Glomerular endothelial cell (primary cell): ENCODE measurements around the gene ALPG. TPM values are rescaled to one million over a fixed set of nuclear protein-coding genes. Genes with fewer than 3 reads are reported as not detected.
"Not testable (repeated sequence)": the region's sequence is repeated elsewhere in the genome, so short reads cannot be mapped to it uniquely, and the experiment has no call there.

Source experiments
- DNase-seq: peaks from one replicate; pipeline ENCODE4 v3.0.0-alpha.2; 2011; ENCODE audit warnings: low read depth, low spot score; ENCODE audit errors: extremely low read depth
- total RNA-seq: library from RNA; depleted of rRNA; stranded (reverse); fragments of >200 nt; gene quantifications from 2 replicates; pipeline ENCODE4 v1.2.3, GENCODE V29; 2015

The ALPG gene
- total RNA-seq, 1 donor from 2014 or later = not detected

DNA sequence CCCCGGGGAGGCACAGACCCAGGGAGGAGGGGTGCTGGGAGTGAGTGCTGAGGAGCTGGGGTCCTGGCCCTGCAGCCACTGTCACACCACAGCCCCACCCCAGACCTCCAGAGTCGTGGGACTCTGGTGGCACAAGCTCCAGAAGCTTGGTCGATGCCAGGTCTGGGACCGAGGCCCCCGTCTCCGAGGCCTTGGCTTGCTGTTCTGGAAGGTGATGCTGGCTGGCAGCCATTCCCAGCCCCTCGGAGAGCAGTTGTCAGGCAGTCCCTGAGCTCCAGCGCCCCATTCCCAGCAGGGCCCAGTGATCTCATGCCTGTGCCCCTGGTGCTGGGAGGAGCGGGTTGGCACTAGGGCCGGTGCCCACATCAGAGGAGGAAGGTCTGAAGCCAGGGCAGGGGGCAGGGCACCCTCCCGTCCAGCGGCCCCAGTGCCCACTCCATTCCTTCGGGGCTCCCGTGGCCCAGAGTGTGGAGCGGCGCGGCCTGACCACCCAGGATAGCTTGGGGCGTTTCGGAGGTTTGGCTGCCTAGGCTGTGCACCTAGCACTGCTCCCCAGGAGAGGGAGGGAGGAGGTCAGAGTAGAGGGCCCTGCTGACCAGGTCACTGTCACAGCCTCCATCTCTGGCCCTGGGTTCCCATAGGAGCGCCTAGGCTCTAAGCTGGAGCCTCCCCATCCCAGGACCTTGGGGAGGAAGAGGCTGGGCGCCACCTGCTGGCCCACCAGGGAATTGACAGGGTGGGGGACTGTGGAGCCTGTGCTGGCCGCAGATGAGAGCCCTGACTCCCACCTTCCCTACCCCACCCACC, 32.5 kb downstream of the ALPG start:
- DNase-seq = no peak

DNA sequence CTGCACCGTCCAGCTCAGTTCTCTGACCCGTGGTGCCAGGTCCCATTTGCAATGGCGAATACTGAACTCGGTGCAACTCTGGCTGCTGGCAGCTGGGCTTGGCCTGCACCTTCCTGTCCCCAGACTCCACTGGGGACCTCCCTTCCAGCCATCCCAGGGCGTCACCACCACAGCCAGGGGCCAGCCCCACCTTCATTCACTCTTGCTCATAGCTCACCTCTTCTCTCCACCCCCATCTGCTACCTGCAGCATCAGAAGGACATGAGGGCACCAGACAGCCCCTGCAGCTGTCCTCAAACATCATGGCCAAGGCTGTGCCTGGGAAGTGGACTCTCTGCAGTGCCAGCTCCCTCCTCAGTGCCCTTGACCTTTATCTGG, 33.1 kb downstream of the ALPG start:
- no peak for DNase-seq

GRCh38 chr2:232440220-232441018, 33.8 kb downstream of the ALPG start:
- DNase-seq = not testable (repeated sequence)

DNA sequence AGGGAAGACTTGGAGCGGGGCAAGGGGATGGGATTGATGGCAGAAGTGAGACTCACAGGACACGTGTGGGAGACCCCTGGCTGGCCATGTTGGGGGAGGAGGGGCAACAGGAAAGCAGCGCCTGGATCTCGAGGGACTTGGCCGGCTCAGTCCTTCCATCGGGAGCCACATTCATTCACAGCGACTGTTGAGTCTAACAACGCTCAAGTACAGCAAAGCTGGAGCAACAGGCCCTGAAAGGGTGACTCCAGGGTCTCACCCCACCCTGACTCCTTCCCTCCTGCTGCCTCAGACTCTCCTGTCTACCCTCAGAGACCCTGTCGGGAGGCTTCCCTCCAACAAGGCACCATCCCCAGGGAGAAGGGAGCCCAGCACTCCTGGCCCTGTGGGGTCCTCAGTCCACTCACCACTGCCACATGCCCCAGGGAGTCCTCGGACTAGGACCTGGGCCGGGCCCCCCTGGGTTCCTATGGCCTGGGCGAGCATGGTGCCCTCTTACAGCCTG, 34.6 kb downstream of the ALPG start:
- DNase-seq = no peak

- DNase-seq = not testable (repeated sequence)
Observed at GRCh38 chr2:232441922-232442321, 35.3 kb downstream of the ALPG start.

- not testable (repeated sequence) for DNase-seq
Observed at GRCh38 chr2:232442431-232442830, 35.8 kb downstream of the ALPG start.

DNA sequence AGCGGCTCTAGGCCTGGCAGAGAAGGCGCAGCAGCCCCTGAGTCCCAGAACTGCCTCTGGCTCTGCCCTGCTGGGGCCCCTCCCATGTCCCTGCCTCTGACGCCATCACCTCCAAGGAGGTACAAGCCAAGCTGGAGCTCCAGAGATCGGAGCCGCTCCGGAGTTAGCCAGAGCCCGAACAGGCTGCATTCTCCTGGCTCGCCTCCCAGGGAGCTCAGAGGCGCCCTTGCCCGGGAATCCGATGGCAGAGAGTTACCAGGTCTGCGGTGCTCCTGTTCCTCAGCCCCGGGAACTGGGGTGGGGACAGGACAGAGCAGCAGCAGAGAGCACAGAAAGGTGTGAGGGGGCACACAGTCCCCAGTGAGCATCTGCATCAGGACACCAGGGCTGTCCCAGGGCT, 36.4 kb downstream of the ALPG start:
- DNase-seq = not testable (repeated sequence)

DNA sequence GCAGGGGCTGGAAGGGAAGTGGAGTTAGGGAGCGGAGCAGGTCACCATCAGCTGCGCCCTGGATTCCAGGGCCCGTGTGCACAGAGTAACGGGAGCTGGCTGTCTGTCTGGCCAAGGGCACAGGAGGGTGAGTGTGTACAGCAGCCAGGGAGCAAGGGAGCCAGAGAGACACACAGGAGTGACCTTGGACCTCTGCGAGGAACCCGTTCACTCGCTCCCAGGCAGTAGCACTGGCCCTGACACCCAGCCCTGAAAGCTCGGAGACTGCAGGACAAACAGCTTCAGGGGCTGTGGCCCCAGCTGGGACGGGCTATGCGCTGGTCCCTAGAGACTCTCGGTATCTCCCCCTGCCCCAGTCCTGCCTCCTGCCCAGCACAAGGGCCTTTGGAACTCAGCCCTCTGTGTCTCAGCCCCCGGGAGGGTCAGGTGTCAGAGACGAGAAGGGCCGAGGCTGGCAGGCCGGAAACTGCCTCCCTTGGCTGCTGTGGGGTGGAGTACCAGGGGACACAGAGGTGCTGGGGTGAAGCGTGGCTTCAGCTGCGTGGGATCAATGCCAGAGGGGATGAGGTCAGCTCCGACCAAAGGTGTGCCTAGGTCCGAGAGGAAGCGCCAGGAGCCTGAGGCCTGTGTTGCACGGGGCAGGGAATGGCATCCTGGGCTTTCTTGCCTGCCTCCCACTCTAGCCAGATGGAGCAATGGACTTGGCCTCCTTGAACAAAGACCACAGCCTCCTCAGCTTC, 37.2 kb downstream of the ALPG start:
- not testable (repeated sequence) for DNase-seq

DNA sequence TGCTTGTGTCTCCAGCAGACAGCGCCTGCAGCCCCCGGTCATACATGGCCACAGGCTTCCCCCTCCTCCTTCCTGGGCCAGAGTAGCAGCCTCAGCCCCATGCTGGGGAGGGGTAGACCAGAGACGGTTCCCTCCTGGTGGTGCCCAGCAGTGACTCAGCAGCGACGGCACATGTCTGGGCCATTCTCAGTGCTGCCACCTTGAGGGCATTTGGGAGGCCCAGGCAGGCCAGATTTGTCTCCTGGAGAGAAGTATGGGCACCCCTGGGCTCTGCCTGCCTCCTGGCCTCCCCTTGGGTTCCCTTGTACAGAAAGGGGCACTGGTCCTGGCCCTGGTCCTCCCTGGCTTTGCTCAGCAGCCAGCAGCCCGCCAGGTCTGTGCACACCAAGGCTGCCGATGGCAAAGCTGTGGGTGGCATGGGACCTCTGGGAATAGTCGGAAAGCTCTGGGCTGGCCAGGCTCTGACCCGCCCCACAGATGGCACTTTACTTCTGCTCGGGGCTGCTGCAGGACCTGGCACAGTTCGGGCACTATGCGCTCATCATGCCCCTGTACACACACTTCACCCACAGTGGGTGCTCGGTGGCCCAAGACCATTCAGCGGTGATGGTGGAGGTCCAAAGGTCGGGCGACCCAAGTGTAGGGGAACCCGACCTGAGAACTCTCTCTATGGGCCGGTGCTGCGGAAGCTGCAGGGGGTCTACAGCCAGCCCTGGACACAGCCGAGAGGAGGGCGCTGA, 37.9 kb downstream of the ALPG start:
- peak; percentile 18 for DNase-seq

- not testable (repeated sequence) for DNase-seq
Observed at GRCh38 chr2:232445149-232445885, 38.7 kb downstream of the ALPG start.

GRCh38 chr2:232446266-232446777, 39.7 kb downstream of the ALPG start:
- DNase-seq = not testable (repeated sequence)

- DNase-seq = no peak
Observed at GRCh38 chr2:232447091-232447620, 40.5 kb downstream of the ALPG start.

DNA sequence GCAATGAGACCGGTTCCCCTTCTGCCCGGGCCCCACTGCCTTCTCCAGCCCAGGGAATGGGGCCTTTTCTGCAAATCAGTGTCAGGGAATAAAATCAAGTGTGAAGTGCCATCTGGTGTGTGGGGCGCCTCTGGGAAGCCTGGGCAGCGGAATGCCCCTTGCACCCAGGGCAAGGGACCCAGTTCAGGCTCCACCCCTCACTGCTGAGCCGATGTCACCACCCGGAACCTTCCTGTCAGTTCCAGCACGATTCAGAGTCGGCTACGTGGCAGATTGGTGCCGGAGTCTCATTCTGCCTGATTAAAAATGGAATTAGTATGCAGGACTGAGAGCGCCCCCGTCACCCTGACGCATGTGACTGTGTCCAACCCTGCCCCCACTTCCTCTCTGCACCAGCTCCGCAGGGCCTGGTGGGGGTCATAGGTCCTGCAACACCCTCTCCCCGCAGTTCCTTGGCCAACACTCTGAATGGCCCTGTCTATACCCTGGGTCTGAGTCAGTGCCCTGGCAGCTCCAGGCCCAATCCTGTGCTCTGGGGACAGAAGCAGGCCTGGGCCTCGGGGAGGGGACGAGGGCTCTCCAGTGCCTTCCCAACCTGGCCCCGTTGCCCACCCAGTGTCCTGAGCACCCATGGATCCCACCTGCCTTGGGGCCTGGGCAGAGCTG, 41.1 kb downstream of the ALPG start:
- no peak for DNase-seq

GRCh38 chr2:232448304-232448690, 41.7 kb downstream of the ALPG start:
- DNase-seq = no peak

- DNase-seq = no peak
Observed at GRCh38 chr2:232449964-232450363, 43.3 kb downstream of the ALPG start.

DNA sequence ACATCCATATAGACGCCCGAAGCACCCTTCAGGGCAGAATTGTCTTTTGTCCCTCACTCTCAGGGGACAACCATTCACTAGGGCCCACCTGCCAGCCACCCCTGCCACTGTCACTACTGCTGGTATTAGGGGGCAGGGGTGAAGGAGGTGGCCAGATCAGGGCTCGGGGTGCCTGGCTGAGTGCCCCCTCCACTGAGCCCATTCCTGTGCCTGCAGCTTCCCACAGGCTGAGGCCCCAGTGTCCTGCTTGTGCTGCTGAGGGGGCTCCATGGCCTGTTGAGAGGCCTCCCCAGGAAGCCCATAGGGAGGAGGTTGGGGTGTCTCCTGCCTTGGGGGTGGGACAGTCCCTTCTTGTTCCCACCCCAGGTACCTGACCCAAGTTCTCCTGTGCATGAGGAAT, 45.0 kb downstream of the ALPG start:
- not testable (repeated sequence) for DNase-seq

DNA sequence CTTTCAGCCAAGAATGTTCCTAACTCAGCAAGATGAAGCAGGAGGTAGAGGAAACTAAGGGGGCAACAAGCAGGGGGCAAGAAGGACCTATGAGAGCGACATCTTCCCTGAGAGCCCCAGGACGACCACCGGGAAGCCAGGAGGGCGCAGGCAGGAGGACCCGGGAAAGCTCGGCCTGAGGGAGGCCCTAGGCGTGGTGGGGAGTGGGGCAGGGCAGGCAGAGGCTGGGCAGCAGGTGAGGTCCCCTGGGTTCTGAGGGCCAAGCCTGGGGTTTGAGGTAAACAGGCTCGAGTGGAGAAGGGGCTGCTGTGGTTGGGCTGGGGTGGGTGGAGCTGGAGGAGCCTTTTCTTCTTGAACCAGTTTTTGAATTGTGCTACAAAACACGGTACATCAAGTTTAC, 48.0 kb downstream of the ALPG start:
- DNase-seq = no peak

DNA sequence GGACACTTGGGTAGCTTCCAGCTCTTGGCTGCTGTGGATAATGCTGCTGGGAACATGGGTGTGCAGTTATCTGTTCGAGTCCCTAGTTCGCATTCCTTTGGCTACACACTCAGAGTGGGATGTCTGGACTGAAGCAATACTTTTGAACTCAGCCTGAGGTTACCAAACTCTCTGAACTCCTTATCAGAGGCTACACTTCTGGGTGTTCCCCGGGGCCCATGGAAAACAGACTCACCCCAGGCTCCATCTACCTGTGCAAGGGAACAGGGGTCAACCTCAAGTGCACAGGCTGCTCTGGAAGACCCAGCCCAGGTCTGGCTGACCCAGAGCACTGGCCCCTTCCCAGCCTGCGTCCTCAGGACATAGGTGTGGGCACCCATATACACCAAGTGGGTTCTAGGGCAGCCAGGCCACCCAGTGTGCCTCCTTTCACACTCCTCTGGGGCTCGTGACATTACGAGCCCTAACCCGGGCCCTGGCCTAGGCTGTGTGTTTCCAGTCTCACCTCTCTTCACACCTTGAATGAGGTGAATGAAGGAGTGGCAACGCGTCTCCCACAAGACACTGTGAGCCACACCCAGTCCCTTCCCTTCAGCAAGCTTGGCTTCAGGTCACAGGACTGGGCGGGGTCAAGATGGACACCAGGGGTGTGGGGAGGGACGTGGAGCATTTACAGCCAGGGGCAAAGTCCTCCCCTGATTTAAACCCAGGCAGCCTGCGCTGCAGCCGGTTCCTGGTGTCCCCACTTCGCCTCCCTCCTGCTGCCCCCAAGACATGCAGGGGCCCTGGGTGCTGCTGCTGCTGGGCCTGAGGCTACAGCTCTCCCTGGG, 49.0 kb downstream of the ALPG start, which contains the start of gene ALPI:
ALPI (plus strand) TSS at position 728 of the 830 bp plus-strand sequence; CDS start at position 775, 47 bp downstream.
- no peak for DNase-seq
